ENCODE results near the gene SOWAHA.

The SOWAHA gene

GRCh38 chr5:132834057-132834456, 21.0 kb downstream of the SOWAHA start:
- TF ChIP-seq TAF1 (IDR thresholded peaks at IDR 0.05; ENCODE audit: borderline replicate concordance, insufficient read depth, low read length) (no peak), POLR2AphosphoS5 (IDR thresholded peaks at IDR 0.05; ENCODE audit: low read depth, low read length) (no peak), REST (IDR thresholded peaks at IDR 0.05; ENCODE audit: insufficient read depth in 1 of 2, low read depth in 2 of 2, low read length in 2 of 2) (no peak), FOXP2 (optimal IDR thresholded peaks at IDR 0.05; ENCODE audit: borderline replicate concordance, extremely low read depth, extremely low read length, insufficient read depth) (no peak), SIN3A (IDR thresholded peaks at IDR 0.05; ENCODE audit: borderline replicate concordance, insufficient read depth, low read length) (no peak)

GRCh38 chr5:132836852-132837251, 23.8 kb downstream of the SOWAHA start:
- TF ChIP-seq SIN3A (IDR thresholded peaks at IDR 0.05; ENCODE audit: borderline replicate concordance, insufficient read depth, low read length) (no peak), POLR2AphosphoS5 (IDR thresholded peaks at IDR 0.05; ENCODE audit: low read depth, low read length) (no peak), TAF1 (IDR thresholded peaks at IDR 0.05; ENCODE audit: borderline replicate concordance, insufficient read depth, low read length) (no peak), FOXP2 (optimal IDR thresholded peaks at IDR 0.05; ENCODE audit: borderline replicate concordance, extremely low read depth, extremely low read length, insufficient read depth) (no peak), REST (IDR thresholded peaks at IDR 0.05; ENCODE audit: insufficient read depth in 1 of 2, low read depth in 2 of 2, low read length in 2 of 2) (no peak)

GRCh38 chr5:132837868-132838267, 24.8 kb downstream of the SOWAHA start:
- TF ChIP-seq FOXP2 (optimal IDR thresholded peaks at IDR 0.05; ENCODE audit: borderline replicate concordance, extremely low read depth, extremely low read length, insufficient read depth) = no peak
- TF ChIP-seq TAF1 (IDR thresholded peaks at IDR 0.05; ENCODE audit: borderline replicate concordance, insufficient read depth, low read length) = no peak
- no peak for TF ChIP-seq POLR2AphosphoS5 (IDR thresholded peaks at IDR 0.05; ENCODE audit: low read depth, low read length)
- TF ChIP-seq SIN3A (IDR thresholded peaks at IDR 0.05; ENCODE audit: borderline replicate concordance, insufficient read depth, low read length) = no peak
- no peak for TF ChIP-seq REST (IDR thresholded peaks at IDR 0.05; ENCODE audit: insufficient read depth in 1 of 2, low read depth in 2 of 2, low read length in 2 of 2)

- TF ChIP-seq FOXP2 (optimal IDR thresholded peaks at IDR 0.05; ENCODE audit: borderline replicate concordance, extremely low read depth, extremely low read length, insufficient read depth) = no peak
- no peak for TF ChIP-seq POLR2AphosphoS5 (IDR thresholded peaks at IDR 0.05; ENCODE audit: low read depth, low read length)
- TF ChIP-seq TAF1 (IDR thresholded peaks at IDR 0.05; ENCODE audit: borderline replicate concordance, insufficient read depth, low read length) = no peak
- TF ChIP-seq SIN3A (IDR thresholded peaks at IDR 0.05; ENCODE audit: borderline replicate concordance, insufficient read depth, low read length) = no peak
- no peak for TF ChIP-seq REST (IDR thresholded peaks at IDR 0.05; ENCODE audit: insufficient read depth in 1 of 2, low read depth in 2 of 2, low read length in 2 of 2)
Measured at GRCh38 chr5:132838516-132839282, 25.6 kb downstream of the SOWAHA start.
